Dedifferentiated amniotic fluid mesenchymal stem cell (primary cell): ENCODE results near the gene OSBP2.

Experiments used
- DNase-seq: peaks from one replicate; pipeline ENCODE4 v3.0.0-alpha.2; 2016; ENCODE audit errors: extremely low spot score

Gene OSBP2

GRCh38 chr22:30843245-30843644 is 148.6 kb downstream of the OSBP2 start:
- DNase-seq: no peak

DNA sequence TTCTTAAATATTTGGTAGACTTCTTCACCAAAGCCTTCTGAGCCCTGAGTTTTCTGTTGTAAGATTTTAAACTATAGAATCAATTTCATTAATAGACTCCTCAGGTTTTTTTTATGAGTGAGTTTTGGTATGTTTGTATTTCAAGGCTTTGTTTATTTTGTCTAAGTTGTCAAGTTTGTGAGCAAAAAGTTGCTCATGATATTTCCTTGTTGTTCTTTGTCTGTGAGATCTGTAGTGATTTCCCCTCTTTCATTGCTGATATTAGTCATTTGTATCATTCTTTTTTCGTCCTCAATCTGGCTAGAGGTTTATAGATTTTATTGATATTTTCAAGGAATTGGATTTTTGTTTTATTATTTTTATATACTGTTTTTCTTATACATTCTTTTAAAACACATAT is 152.9 kb downstream of the OSBP2 start:
- DNase-seq: no peak

GRCh38 chr22:30855266-30855665 is 160.6 kb downstream of the OSBP2 start:
- DNase-seq: no peak

DNA sequence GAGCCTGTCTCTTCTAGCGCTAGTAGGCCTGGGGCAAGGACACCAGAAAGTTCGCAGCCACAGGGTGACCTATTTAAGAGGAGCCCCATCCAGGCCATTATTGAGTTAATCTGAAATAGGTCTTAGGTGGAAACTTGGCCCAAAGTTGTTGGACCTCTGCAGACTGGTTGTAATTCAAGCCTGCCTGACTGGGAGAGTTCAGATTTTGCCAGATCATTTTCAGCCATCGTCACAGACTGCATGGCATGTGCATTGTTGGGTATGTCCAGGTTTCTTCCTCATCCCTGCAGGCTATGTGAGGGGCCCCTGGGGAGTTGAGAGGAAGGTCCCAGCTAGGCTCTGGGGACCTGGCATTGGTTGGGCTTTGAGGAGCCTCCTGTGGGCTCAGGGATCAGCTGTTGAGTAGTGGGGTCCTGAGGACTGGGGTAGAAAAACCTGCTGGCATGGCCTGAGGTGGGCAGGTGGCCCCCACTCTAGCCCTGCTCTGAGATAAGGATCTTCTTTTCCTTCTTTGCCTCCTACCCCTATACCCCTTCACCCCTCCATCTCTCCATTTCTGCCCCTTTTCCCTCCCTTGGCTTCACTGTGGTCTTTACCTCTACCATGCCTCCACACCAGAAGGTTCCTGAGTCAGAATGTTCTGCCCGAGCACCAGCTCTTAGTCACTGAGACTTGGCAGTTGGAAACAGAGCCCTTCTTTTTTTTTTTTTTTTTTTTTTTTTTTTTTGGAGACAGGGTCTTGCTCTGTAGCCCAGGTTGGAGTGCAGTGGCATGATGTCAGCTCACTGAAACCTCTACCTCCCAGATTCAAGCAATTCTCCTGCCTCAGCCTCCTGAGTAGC is 161.2 kb downstream of the OSBP2 start:
- DNase-seq: no peak

- no peak for DNase-seq
These were observed 162.2 kb downstream of the OSBP2 start for GRCh38 chr22:30856741-30857502.

DNA sequence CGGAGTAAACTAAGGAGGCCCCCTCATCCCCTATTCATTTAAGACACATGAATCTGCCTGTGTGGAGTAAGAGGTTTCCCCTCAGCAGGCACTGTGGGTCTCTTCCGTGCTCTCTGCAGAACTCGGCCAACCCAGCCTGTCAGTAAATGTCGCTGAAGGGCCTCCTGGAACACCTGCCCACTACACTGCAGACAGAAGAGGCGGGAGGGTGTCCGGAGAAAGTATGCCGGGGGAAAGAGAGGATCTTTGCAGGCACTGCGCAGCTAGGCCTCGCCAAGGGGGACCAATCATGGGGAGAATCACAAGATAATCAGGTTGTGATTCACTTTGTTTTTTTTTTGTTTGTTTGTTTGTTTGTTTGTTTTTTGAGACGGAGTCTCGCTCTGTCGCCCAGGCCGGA is 163.1 kb downstream of the OSBP2 start:
- DNase-seq: no peak

DNA sequence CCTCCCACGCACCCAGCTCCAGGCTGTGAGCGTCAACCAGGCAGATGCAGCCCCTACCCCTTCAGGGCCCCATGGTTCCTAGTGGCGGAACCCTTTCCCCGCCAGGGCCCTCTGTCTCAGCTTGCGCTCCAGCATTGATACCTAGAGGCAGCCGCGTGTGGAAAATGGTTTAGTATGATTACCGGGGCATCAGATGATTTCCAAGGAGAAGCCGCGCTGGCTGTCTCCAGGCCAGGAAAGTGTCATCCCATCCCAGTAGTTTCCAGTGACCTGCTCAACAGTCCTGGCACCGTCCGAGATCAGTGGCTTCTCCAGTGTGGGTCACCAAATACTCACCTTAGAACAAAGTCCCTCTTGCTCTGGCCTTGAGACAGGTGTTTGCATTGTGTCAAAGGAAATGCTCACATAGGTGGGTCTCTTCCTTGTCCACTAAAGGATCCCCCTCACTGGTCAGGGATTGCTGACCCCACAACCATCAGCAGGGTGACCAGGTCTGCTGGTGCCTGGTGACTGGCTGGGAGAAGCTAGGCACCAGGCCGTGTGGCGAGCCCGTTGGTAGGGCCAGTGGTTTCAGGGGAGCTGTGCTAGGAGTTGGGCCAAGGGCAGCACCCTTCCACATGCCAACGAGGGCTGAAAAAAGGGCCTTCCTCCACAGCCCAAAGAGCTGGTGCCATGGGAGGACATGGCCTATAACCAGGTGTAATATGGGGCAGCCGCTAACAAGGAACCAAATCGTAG is 164.5 kb downstream of the OSBP2 start:
- DNase-seq: no peak

GRCh38 chr22:30859714-30860095 is 165.0 kb downstream of the OSBP2 start:
- DNase-seq: no peak

- no peak for DNase-seq
These were observed 165.8 kb downstream of the OSBP2 start for GRCh38 chr22:30860176-30861105.

DNA sequence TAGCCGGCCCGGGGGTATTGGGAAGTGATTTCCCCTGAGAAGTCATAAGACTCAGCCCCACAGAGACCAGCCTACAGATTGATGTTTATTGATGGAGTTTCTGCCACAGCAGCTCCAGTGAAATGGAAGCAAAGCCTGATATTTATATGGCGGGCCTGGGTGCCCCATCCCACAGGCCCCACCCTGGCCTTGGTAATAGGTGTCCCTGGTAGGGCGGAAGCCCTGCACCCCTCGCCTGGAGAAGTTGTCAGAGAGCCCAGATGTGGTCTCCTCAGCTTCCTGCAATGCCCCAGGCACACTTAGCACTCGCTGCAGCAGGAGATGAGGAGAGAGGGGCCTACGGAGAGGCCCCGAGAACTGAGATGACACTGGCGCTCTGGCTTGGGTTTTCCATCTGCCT is 166.5 kb downstream of the OSBP2 start:
- DNase-seq: no peak

DNA sequence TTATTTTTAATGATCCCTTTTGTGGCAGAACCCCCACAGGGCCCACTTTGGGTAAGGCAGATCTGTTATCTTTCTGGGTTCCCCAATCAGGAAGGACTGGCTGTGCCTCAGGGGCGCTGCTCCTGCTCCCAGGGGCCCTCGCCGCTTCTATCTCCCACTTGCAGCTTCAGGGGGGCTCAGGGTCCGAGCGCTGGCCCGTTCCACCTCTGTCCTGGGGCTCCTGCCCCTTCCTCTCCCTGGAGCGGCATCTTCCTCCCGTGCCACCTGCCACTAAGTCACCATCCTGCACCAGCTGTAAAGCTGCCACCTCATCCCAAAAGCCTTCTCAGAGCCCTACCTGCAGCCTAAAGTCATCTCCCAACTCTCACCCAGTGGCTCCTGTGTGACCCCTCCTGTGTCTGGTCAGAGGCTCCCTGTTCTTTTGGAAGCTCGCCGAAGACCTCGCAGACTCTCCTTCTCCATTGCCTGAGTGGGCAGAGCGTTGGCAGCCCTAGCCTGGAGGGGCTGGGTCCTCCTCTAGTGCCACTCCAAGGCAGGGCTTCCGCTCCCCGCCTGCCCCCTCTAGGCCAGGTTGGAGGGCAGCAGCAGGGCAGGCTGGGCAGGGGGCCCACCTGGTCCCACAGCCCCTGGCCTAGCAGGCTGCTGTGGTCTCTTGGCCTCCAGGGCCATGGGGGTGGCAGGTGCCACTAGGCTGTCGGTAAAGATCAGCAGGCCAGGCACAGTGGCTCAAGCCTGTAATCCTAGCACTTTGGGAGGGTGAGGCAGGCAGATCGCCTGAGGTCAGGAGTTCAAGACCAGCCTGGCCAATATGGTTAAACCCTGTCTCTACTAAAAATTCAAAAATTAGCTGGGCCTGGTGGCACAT is 167.2 kb downstream of the OSBP2 start:
- no peak for DNase-seq

- no peak for DNase-seq
These were observed 168.6 kb downstream of the OSBP2 start for GRCh38 chr22:30863081-30863833.

DNA sequence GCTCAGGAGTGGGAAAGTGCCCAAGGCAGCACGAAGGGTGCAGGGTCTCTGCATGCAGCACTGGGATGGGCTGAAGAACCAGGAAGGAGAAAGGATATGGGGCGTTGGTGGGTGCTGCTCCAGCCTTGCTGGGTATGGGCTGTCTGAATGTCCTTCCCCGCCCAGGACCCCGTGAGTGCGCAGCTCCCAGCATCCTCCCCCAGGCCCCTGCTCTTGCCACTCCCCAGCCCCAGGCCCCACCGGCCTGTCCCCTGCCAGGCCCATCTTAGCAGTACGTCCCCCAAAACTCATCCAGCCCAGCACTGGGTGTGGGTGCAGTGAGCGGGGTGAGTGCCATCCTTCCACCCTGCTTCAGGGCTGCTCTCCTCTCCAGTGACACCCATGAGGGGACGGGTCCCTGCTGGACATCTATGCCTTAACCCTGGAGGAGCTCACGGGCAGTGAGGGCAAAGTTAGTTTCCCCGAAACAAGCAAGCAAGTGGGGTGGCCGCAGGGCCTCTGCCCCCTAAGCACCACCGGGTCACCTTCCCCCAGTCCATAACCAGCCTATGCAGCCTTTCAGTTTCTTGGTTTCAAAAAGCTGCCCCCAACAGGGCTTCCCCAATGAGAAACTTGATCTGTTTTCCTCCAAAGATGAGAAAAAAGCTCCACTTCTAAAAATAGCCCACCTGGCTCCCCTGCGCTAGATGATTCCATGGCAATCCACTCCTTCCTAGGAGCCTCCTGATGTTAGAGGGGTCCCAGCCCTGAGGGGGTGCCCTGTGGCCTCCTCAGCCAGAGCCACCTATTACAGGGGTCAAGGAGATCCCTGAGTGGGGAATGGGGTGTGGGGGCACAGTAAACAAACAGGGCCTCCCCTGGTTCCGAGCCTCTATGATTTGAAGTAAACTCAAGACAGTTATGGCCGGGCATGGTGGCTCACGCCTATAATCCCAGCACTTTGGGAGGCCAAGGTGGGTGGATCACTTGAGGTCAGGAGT is 170.1 kb downstream of the OSBP2 start:
- DNase-seq: no peak

DNA sequence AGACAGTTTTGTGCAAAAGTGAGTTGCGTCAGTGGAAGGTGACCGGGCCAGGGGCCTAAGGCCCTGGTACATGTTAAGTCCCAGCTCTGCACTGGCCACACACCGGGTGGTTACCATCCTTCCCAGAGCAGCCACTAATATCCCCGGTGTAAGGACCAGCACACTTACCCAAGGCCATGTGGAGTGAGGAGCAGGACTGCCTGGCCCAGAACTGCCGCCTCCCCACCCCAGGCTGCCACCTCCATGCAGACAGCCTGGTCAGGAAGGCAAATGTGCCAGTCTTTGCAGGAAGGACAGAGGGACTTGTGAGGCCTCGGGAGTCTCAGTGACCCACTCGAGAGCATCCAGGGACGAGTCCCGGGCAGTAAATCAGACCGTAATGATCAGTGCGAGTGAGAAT is 171.0 kb downstream of the OSBP2 start:
- DNase-seq: no peak

DNA sequence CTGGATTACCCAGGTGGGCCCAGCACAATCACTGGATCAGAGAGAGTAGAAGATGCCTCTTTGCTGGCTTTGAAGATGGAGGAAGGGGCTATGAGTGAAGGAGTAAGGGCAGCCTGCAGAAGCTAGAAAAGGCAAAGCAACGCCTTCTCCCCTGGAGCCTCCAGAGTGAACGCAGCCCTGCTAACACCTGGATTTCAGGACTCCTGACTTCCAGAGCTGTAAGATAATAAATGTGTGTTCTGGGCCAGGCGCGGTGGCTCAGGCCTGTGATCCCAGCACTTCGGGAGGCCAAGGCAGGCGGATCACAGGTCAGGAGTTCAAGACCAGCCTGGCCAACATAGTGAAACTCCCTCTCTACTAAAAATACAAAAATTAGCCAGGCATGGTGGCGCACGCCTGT is 171.5 kb downstream of the OSBP2 start:
- no peak for DNase-seq

DNA sequence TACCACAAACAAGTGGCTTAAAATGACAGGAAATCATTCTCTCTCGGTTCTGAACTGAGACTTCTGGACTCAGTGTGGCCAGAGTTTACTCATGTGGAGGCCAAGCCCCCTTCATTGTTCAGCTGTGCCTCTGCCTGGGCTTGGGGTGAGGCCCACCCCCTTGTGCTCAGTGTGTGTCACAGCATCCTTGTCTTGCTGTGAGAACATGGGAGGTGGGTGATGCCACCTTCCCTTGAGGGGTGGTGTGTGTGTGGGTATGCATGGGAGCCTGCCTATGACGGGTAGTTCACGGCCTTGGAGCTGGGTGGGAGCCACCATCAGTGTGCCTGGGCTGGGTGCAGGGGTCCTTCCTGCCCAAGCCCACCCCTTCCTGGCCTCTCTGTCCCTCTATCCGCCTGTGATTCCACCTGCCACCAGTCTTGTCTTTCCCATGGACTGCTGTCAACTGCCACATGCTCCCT is 172.2 kb downstream of the OSBP2 start:
- DNase-seq: no peak

- DNase-seq: no peak
These were observed 173.3 kb downstream of the OSBP2 start for GRCh38 chr22:30867746-30868662.
